Measurements from ENCODE around the gene MAP3K1. TPM values are rescaled to one million over a fixed set of nuclear protein-coding genes. Genes with fewer than 3 reads are reported as not detected.

Gene MAP3K1
- total and polyA plus RNA-seq, 5 donors = 2.7 to 9.0 (median 7.9) TPM

GRCh38 chr5:56800186-56800585 is 15.2 kb upstream of the MAP3K1 start:
- intact Hi-C loops (cut with DNase I) = loop anchor here in 1 of 4 donors (10.0 kb wide), 1 partner anchor 95 kb away; no protein-coding TSS in a partner anchor

GRCh38 chr5:56801256-56801655 is 14.1 kb upstream of the MAP3K1 start:
- no peak overlapping the region for H3K27ac ChIP-seq (ENCODE audit: low read length)
- intact Hi-C loops (cut with DNase I) = loop anchor here in 1 of 4 donors (10.0 kb wide), 1 partner anchor 96 kb away; no protein-coding TSS in a partner anchor
- ATAC-seq = no peak
- no peaks in the 10 kb centered on the region for H3K27me3 ChIP-seq (ENCODE audit: control insufficient read depth, insufficient read depth)
- H3K4me3 ChIP-seq (ENCODE audit: low read length) = no peak overlapping the region
- DNase-seq = no peak
- WGBS = 81% methylated on average over 3 of the region's 3 CpGs
- no peaks in the 10 kb centered on the region for H3K9me3 ChIP-seq (ENCODE audit: control insufficient read depth, low read length)
- no peaks in the 10 kb centered on the region for H3K4me1 ChIP-seq (ENCODE audit: control insufficient read depth, insufficient read depth, low read length)

More at GRCh38 chr5:56800186-56800585, 15.2 kb upstream of the MAP3K1 start:
- Histone ChIP-seq H3K27me3 (ENCODE audit: control insufficient read depth, insufficient read depth) (no peaks in the 10 kb centered on the region), H3K4me1 (ENCODE audit: control insufficient read depth, insufficient read depth, low read length) (no peaks in the 10 kb centered on the region), H3K4me3 (ENCODE audit: low read length) (no peak overlapping the region), H3K9me3 (ENCODE audit: control insufficient read depth, low read length) (no peaks in the 10 kb centered on the region), H3K27ac (ENCODE audit: low read length) (no peak overlapping the region)
- no peak for DNase-seq
- ATAC-seq = no peak

- no peak overlapping the region for H3K4me3 ChIP-seq (ENCODE audit: low read length)
- no peaks in the 10 kb centered on the region for H3K9me3 ChIP-seq (ENCODE audit: control insufficient read depth, low read length)
- 53% methylated on average over 2 of the region's 2 CpGs for WGBS
- no peaks in the 10 kb centered on the region for H3K27me3 ChIP-seq (ENCODE audit: control insufficient read depth, insufficient read depth)
- intact Hi-C loops (cut with DNase I) = loop anchor here in 1 of 4 donors (10.0 kb wide), 1 partner anchor 97 kb away; no protein-coding TSS in a partner anchor
- H3K27ac ChIP-seq (ENCODE audit: low read length) = no peak overlapping the region
- H3K4me1 ChIP-seq (ENCODE audit: control insufficient read depth, insufficient read depth, low read length) = no peaks in the 10 kb centered on the region
- peak in 1 of 2 donors; percentile 75 for ATAC-seq
- DNase-seq = no peak
Measured at GRCh38 chr5:56802205-56802604, 13.1 kb upstream of the MAP3K1 start.

- DNase-seq = no peak
- no peak overlapping the region for H3K4me3 ChIP-seq (ENCODE audit: low read length)
- intact Hi-C loops (cut with DNase I) = loop anchor here in 1 of 4 donors (10.0 kb wide), 1 partner anchor 98 kb away; no protein-coding TSS in a partner anchor
- H3K4me1 ChIP-seq (ENCODE audit: control insufficient read depth, insufficient read depth, low read length) = no peaks in the 10 kb centered on the region
- H3K27me3 ChIP-seq (ENCODE audit: control insufficient read depth, insufficient read depth) = no peaks in the 10 kb centered on the region
- no peak overlapping the region for H3K27ac ChIP-seq (ENCODE audit: low read length)
- ATAC-seq = no peak
- H3K9me3 ChIP-seq (ENCODE audit: control insufficient read depth, low read length) = no peaks in the 10 kb centered on the region
- 95% methylated on average over 2 of the region's 2 CpGs for WGBS
Measured at GRCh38 chr5:56803025-56803424, 12.3 kb upstream of the MAP3K1 start.

- H3K27ac ChIP-seq (ENCODE audit: low read length) = no peak overlapping the region
- intact Hi-C loops (cut with DNase I) = loop anchor here in 1 of 4 donors (10.0 kb wide), 1 partner anchor 99 kb away; no protein-coding TSS in a partner anchor
- no peaks in the 10 kb centered on the region for H3K4me1 ChIP-seq (ENCODE audit: control insufficient read depth, insufficient read depth, low read length)
- DNase-seq (no peak), ATAC-seq (no peak)
- 97% methylated on average over 1 of the region's 1 CpG for WGBS
- no peaks in the 10 kb centered on the region for H3K9me3 ChIP-seq (ENCODE audit: control insufficient read depth, low read length)
- no peaks in the 10 kb centered on the region for H3K27me3 ChIP-seq (ENCODE audit: control insufficient read depth, insufficient read depth)
- no peak overlapping the region for H3K4me3 ChIP-seq (ENCODE audit: low read length)
Measured at GRCh38 chr5:56803894-56804293, 11.5 kb upstream of the MAP3K1 start.

- ATAC-seq = peak in 1 of 2 donors; percentile 68
Measured at GRCh38 chr5:56807679-56808078, 7.7 kb upstream of the MAP3K1 start.

GRCh38 chr5:56808211-56808610 is 7.1 kb upstream of the MAP3K1 start:
- no peak for ATAC-seq
- no peak for DNase-seq
- WGBS = 95% methylated on average over 4 of the region's 4 CpGs
- Histone ChIP-seq H3K9me3 (ENCODE audit: control insufficient read depth, low read length) (no peaks in the 10 kb centered on the region), H3K4me1 (ENCODE audit: control insufficient read depth, insufficient read depth, low read length) (no peaks in the 10 kb centered on the region), H3K27me3 (ENCODE audit: control insufficient read depth, insufficient read depth) (no peaks in the 10 kb centered on the region), H3K4me3 (ENCODE audit: low read length) (no peak overlapping the region), H3K27ac (ENCODE audit: low read length) (no peak overlapping the region)
- intact Hi-C loops (cut with DNase I) = loop anchor here in 1 of 4 donors (10.0 kb wide), 1 partner anchor 103 kb away; no protein-coding TSS in a partner anchor

More at GRCh38 chr5:56807679-56808078, 7.7 kb upstream of the MAP3K1 start:
- no peaks in the 10 kb centered on the region for H3K27me3 ChIP-seq (ENCODE audit: control insufficient read depth, insufficient read depth)
- H3K9me3 ChIP-seq (ENCODE audit: control insufficient read depth, low read length) = no peaks in the 10 kb centered on the region
- intact Hi-C loops (cut with DNase I) = loop anchor here in 1 of 4 donors (10.0 kb wide), 1 partner anchor 103 kb away; no protein-coding TSS in a partner anchor
- no peaks in the 10 kb centered on the region for H3K4me1 ChIP-seq (ENCODE audit: control insufficient read depth, insufficient read depth, low read length)
- no peak overlapping the region for H3K4me3 ChIP-seq (ENCODE audit: low read length)
- no peak for DNase-seq
- 65% methylated on average over 5 of the region's 5 CpGs for WGBS
- no peak overlapping the region for H3K27ac ChIP-seq (ENCODE audit: low read length)

GRCh38 chr5:56810826-56811225 is 4.5 kb upstream of the MAP3K1 start:
- ATAC-seq (no peak), DNase-seq (no peak)
- intact Hi-C loops (cut with DNase I) = loop anchor here in 3 of 4 donors (5.0 to 10.0 kb wide), 5 partner anchors 116 to 456 kb away; no protein-coding TSS in a partner anchor

GRCh38 chr5:56812110-56812509 is 3.2 kb upstream of the MAP3K1 start:
- no peaks in the 10 kb centered on the region for H3K27me3 ChIP-seq (ENCODE audit: control insufficient read depth, insufficient read depth)
- 87% methylated on average over 1 of the region's 1 CpG for WGBS
- H3K9me3 ChIP-seq (ENCODE audit: control insufficient read depth, low read length) = no peaks in the 10 kb centered on the region
- no peak overlapping the region for H3K4me3 ChIP-seq (ENCODE audit: low read length)
- intact Hi-C loops (cut with DNase I) = loop anchor here in 3 of 4 donors (5.0 to 10.0 kb wide), 5 partner anchors 117 to 457 kb away; no protein-coding TSS in a partner anchor
- H3K4me1 ChIP-seq (ENCODE audit: control insufficient read depth, insufficient read depth, low read length) = no peaks in the 10 kb centered on the region
- DNase-seq (no peak), ATAC-seq (no peak)
- H3K27ac ChIP-seq (ENCODE audit: low read length) = no peak overlapping the region

More at GRCh38 chr5:56810826-56811225, 4.5 kb upstream of the MAP3K1 start:
- Histone ChIP-seq H3K27me3 (ENCODE audit: control insufficient read depth, insufficient read depth) (no peaks in the 10 kb centered on the region), H3K4me3 (ENCODE audit: low read length) (no peak overlapping the region), H3K9me3 (ENCODE audit: control insufficient read depth, low read length) (no peaks in the 10 kb centered on the region), H3K4me1 (ENCODE audit: control insufficient read depth, insufficient read depth, low read length) (no peaks in the 10 kb centered on the region), H3K27ac (ENCODE audit: low read length) (no peak overlapping the region)
- WGBS = 95% methylated on average over 1 of the region's 1 CpG

- WGBS = 90% methylated on average over 4 of the region's 4 CpGs
- Histone ChIP-seq H3K9me3 (ENCODE audit: control insufficient read depth, low read length) (no peaks in the 10 kb centered on the region), H3K4me3 (ENCODE audit: low read length) (no peak overlapping the region), H3K27ac (ENCODE audit: low read length) (no peak overlapping the region), H3K27me3 (ENCODE audit: control insufficient read depth, insufficient read depth) (no peaks in the 10 kb centered on the region), H3K4me1 (ENCODE audit: control insufficient read depth, insufficient read depth, low read length) (no peaks in the 10 kb centered on the region)
- ATAC-seq (no peak), DNase-seq (no peak)
- intact Hi-C loops (cut with DNase I) = loop anchor here in 3 of 4 donors (5.0 to 10.0 kb wide), 5 partner anchors 119 to 459 kb away; no protein-coding TSS in a partner anchor
Measured at GRCh38 chr5:56813302-56813701, 2.0 kb upstream of the MAP3K1 start.

GRCh38 chr5:56814361-56814962 is 887 bp upstream of the MAP3K1 start:
- 5% methylated on average over 31 of the region's 31 CpGs for WGBS
- Histone ChIP-seq H3K27me3 (ENCODE audit: control insufficient read depth, insufficient read depth) (no peaks in the 10 kb centered on the region), H3K4me3 (ENCODE audit: low read length) (peak overlapping the region; percentile 98), H3K9me3 (ENCODE audit: control insufficient read depth, low read length) (no peaks in the 10 kb centered on the region), H3K27ac (ENCODE audit: low read length) (peak overlapping the region; percentile 55), H3K4me1 (ENCODE audit: control insufficient read depth, insufficient read depth, low read length) (peaks cover 2% of the 10 kb centered on the region)
- intact Hi-C loops (cut with DNase I) = loop anchor here in 3 of 4 donors (5.0 to 10.0 kb wide), 5 partner anchors 120 to 460 kb away; no protein-coding TSS in a partner anchor
- ATAC-seq (peak; percentile 2 to 27), DNase-seq (peak; percentile 13 to 80 (median 67))

Data from right cardiac atrium (tissue), 5 donors.